ENCODE measurements around the gene ABCC3. TPM values are rescaled to one million over a fixed set of nuclear protein-coding genes. Genes with fewer than 3 reads are reported as not detected.

ABCC3 gene
- total and polyA plus RNA-seq, 2 donors (not counting 3 experiments of a cell fraction or from before 2014, with no cell fraction given) = 1.1 to 2.6 TPM

GRCh38 chr17:50737118-50737698, 102.5 kb downstream of the ABCC3 start:
- dilution Hi-C loops (cut with MboI; ENCODE audit: extremely low pct_ligation_motif_present, low sequenced_read_pairs) (no loop called here), intact Hi-C loops (cut with micrococcal nuclease) (no loop called here)
- TF ChIP-seq CTCF (IDR thresholded peaks at IDR 0.05; ENCODE audit: extremely low read depth in 1 of 2, insufficient read depth in 1 of 2, low read depth in 1 of 2, low read length in 2 of 2) = no peak
- no peak for TF ChIP-seq MYC (IDR thresholded peaks at IDR 0.05; ENCODE audit: low read depth, low read length)
- no peak for TF ChIP-seq JUN (IDR thresholded peaks at IDR 0.05; ENCODE audit: borderline replicate concordance, insufficient read depth, insufficient read length, low read depth)
- TF ChIP-seq GATA2 (IDR thresholded peaks at IDR 0.05; ENCODE audit: insufficient read depth, insufficient read length, low read depth, low read length) = no peak
- TF ChIP-seq POLR2AphosphoS5 (IDR thresholded peaks at IDR 0.05; ENCODE audit: insufficient read depth, low read depth, low read length) = no peak
- no peak for TF ChIP-seq MAX (IDR thresholded peaks at IDR 0.05; ENCODE audit: insufficient read depth, insufficient read length)
- no peak for TF ChIP-seq POLR2A (IDR thresholded peaks at IDR 0.05; ENCODE audit: low read depth, low read length)
- POLR2A ChIA-PET = no interaction called here
- no peak overlapping the region for H3K4me3 ChIP-seq (replicated peaks in 1 of 3; ENCODE audit: insufficient read depth in 1 of 3, low read depth in 1 of 3, low read length in 3 of 3)
- no peaks in the 10 kb centered on the region for H3K9me3 ChIP-seq (replicated peaks; ENCODE audit: control insufficient read depth, insufficient read depth, low read length)
- H3K9me1 ChIP-seq (replicated peaks; ENCODE audit: control insufficient read depth, extremely low read depth, insufficient read depth, low read length) = no peaks in the 10 kb centered on the region
- no peaks in the 10 kb centered on the region for H3K27me3 ChIP-seq (ENCODE audit: control insufficient read depth in 2 of 2, insufficient read depth in 2 of 2, low read length in 2 of 2)
- H3K9ac ChIP-seq (replicated peaks; ENCODE audit: extremely low read depth, insufficient read depth, low read length) = no peak overlapping the region
- BruUV-seq (replicated peaks) = no TSS peak
- H3K27ac ChIP-seq (ENCODE audit: insufficient read depth, low read depth, low read length) = no peak overlapping the region
- DNase-seq (ENCODE audit: low read depth, low spot score) (no peak), FAIRE-seq (no peak)
- peaks cover 16% of the 10 kb centered on the region for H4K20me1 ChIP-seq (replicated peaks; ENCODE audit: control insufficient read depth, extremely low read depth, insufficient read depth, low read length)
- peaks cover 15 to 18% of the 10 kb centered on the region in 2 experiments for H3K36me3 ChIP-seq (ENCODE audit: control insufficient read depth in 2 of 2, extremely low read depth in 1 of 2, insufficient read depth in 2 of 2, low read length in 2 of 2)
- CTCF ChIA-PET = no interaction called here
- H3K4me2 ChIP-seq (ENCODE audit: insufficient read depth, low read length) = no peak overlapping the region
- H3K4me1 ChIP-seq (ENCODE audit: control insufficient read depth, extremely low read depth, insufficient read depth, low read length) = no peaks in the 10 kb centered on the region
- no peak overlapping the region for H2AFZ ChIP-seq (ENCODE audit: low read depth, low read length)
- H3K79me2 ChIP-seq (ENCODE audit: control insufficient read depth, insufficient read depth, low read length) = peaks cover 82% of the 10 kb centered on the region

Measured in endothelial cell of umbilical vein (primary cell).